ENCODE data around the gene DMBX1.

- TF ChIP-seq POLR2A (IDR thresholded peaks at IDR 0.05; ENCODE audit: low read length) = no peak
- TF ChIP-seq, protein P1, sequence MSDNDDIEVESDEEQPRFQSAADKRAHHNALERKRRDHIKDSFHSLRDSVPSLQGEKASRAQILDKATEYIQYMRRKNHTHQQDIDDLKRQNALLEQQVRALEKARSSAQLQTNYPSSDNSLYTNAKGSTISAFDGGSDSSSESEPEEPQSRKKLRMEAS (IDR thresholded peaks at IDR 0.05) = no peak
- no peak for TF ChIP-seq RFX5 (IDR thresholded peaks at IDR 0.05)
- no peak for TF ChIP-seq ZFP36 (IDR thresholded peaks at IDR 0.05; ENCODE audit: borderline replicate concordance, partially characterized antibody)
- TF ChIP-seq CTCF (IDR thresholded peaks at IDR 0.05) = no peak
- no peak for TF ChIP-seq PHF8 (IDR thresholded peaks at IDR 0.05; ENCODE audit: borderline replicate concordance, low read depth)
- no peak for TF ChIP-seq MAZ (IDR thresholded peaks at IDR 0.05; ENCODE audit: borderline replicate concordance, low read depth, low read length)
- no peak for TF ChIP-seq JUNB (IDR thresholded peaks at IDR 0.05)
- no peak for TF ChIP-seq BCL3 (IDR thresholded peaks at IDR 0.05)
- no peak for TF ChIP-seq FOXS1 (CRISPR knock-in tag; IDR thresholded peaks at IDR 0.05)
- no peak for TF ChIP-seq CBX2 (IDR thresholded peaks at IDR 0.05; ENCODE audit: borderline replicate concordance, low read depth)
These were observed at the start of gene DMBX1 for GRCh38 chr1:46489638-46490405.

Measured in A549 (cell line).